IPS DF 6.9 (cell line): ENCODE data around the gene CENPX.
"Not testable (repeated sequence)": the region's sequence is repeated elsewhere in the genome, so short reads cannot be mapped to it uniquely, and the experiment has no call there.

Experiments used
- DNase-seq: peaks from one replicate; pipeline ENCODE4 v3.0.0-alpha.2; 2013; ENCODE audit warnings: low read depth, low spot score
- H3K27ac ChIP-seq: one replicate; pipeline ENCODE4 v1.5.1; 2013; ENCODE audit warnings: low read length, control low read depth
- H3K27me3 ChIP-seq: 2 replicates; pipeline ENCODE4 v1.6.1; 2013; ENCODE audit warnings: mild to moderate bottlenecking, low read length; ENCODE audit not compliant: control insufficient read depth, insufficient read depth
- H3K36me3 ChIP-seq: 2 replicates; pipeline ENCODE4 v1.6.1; 2013; ENCODE audit warnings: low read length; ENCODE audit not compliant: control insufficient read depth, insufficient read depth
- H3K4me1 ChIP-seq: 2 replicates; pipeline ENCODE4 v1.6.1; 2013; ENCODE audit warnings: low read length; ENCODE audit not compliant: control insufficient read depth, insufficient read depth
- H3K4me3 ChIP-seq: 2 replicates; pipeline ENCODE4 v1.5.1; 2013; ENCODE audit warnings: mild to moderate bottlenecking, low read length
- H3K9me3 ChIP-seq: 2 replicates; pipeline ENCODE4 v1.6.1; 2013; ENCODE audit warnings: low read length, inconsistent platforms; ENCODE audit not compliant: control insufficient read depth, insufficient read depth
- WGBS: extraction: QIAGEN DNeasy Blood & Tissue Kit; methylation state at CpG from one replicate; pipeline ENCODE4 v1.1.7; 2013; ENCODE audit warnings: mixed read lengths, missing lambda C conversion rate; ENCODE audit not compliant: insufficient read length, insufficient coverage; 5-methylcytosine and 5-hydroxymethylcytosine counted together

The CENPX gene

DNA sequence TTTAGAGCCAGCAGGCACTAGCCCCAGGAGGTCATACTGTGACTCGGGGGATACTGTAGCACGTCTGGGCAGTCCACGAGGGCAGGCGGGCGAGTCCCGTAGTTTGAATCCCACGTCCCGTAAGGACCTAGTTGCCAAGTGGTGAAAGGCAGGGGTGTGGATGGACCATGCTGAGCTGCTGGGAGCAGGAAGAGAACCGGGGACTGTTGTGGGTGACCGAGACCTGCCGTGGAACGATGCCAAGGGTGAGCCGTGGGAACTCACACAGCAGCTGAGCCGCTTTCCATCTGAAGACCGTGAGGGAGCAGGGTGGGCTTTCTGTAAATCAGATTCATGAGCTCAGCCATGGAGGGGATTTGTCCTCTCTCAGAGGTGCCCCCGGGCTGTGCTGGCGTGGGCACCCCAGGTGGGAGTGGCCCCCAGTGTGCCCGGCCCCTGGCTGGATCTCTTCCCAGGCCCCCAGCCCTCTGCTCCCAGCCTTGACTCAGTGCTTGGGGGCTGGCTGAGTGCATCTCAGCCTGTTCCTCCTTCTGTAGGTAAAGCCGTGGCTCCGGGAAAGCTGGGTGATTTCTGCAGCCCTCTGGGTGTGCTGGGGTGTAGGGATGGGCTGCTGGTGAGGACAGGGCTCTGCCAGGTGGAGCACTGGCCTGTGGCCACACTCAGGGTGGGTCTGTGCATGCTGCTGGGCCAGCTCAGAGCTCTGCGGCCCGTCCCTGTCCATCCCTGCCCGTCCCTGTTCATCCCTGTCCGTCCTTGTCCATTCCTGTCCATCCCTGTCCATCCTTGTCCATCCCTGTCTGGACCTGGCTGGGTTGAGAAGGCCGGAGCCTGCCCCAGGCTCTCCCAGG is 31.6 kb downstream of the CENPX start:
- H3K27ac ChIP-seq: no peak overlapping the region
- H3K9me3 ChIP-seq: no peaks in the 10 kb centered on the region
- DNase-seq: no peak
- H3K4me3 ChIP-seq: no peak overlapping the region
- peaks cover 7% of the 10 kb centered on the region; the same call in 1 of the 2 replicates for H3K36me3 ChIP-seq
- H3K27me3 ChIP-seq: no peaks in the 10 kb centered on the region
- H3K4me1 ChIP-seq: peaks cover 13% of the 10 kb centered on the region
- no CpG with 5 or more reads among the region's 25 CpGs for WGBS

DNA sequence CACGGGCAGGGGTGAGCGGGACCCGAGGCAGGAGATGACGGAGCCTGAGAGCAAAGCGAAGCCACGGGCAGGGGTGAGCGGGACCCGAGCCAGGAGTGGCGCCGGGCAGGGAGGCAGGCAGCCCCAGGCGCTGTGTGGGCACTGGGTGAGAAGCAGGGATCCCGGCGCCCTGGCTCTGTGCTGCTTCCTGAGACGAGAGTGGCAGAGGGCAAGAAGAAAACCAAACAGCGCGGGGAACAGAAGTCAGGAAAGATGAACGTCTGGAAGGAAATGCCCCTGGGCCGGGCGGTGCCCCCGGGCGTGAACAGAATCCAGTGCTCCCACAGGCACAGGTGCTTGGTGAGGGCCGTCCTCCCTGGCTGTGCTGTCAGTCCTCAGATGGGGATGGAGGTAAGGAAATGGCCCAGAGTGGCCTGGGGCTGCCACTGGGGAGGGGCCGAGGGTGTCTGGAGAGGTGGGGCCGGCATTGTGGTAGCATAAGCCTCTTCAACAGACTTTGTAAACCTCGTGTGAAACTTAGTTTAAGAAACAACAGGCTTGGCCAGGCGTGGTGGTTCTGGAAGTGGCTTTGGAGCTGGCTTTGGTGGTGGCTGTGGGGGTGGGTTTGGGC is 35.4 kb downstream of the CENPX start:
- Histone ChIP-seq H3K4me3 (no peak overlapping the region), H3K36me3 (peaks cover 24% of the 10 kb centered on the region), H3K9me3 (no peaks in the 10 kb centered on the region), H3K27me3 (no peaks in the 10 kb centered on the region), H3K4me1 (peaks cover 8% of the 10 kb centered on the region), H3K27ac (no peak overlapping the region)
- no CpG with 5 or more reads among the region's 26 CpGs for WGBS
- DNase-seq: no peak

DNA sequence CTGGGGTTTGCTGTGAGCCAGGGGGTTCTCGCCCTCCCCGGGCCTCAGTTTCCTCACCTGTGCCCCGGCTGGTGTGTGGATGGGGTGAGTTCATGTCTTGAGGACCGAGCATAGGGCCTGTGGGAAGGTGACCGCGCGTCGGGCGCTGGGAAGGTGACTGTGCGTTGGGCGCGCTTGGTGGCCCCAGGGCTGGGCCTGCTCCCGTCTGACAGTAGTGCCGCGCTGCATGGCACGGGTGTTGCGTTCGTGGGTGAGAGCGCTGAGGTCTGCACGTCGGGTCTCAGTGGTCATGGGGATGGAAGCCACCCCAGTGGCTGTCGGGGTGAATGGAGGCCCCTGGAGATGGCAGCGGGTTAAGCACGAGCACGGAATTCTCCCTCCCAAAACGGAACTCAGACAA is 36.1 kb downstream of the CENPX start:
- Histone ChIP-seq H3K4me1 (peaks cover 4% of the 10 kb centered on the region), H3K27me3 (no peaks in the 10 kb centered on the region), H3K36me3 (peaks cover 24% of the 10 kb centered on the region), H3K4me3 (no peak overlapping the region), H3K27ac (no peak overlapping the region), H3K9me3 (no peaks in the 10 kb centered on the region)
- no peak for DNase-seq
- no CpG with 5 or more reads among the region's 26 CpGs for WGBS

DNA sequence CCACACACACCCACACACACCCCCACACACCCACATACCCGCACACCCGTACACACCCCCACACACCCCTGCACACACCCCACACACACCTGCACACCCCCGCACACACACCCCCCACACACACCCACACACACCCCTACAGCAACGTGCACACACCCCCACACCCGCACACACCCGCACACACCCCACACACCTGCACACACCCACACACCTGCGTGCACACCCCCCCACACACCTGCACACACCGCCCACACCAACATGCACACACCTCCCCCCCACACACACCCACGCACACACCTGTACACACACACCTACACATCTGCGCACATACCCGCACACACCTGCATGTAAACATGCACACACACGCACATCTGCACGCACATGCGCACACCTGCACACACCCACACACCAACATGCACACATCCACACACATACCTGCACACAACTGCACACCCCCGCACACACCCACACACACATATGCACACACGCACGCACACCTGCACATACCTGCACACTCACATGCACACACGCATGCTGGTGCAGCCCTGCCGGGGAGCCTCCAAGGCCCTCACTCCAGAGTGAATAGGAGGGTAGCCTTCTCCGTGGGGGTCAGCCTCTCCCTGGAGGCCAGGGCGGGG is 37.8 kb downstream of the CENPX start:
- Histone ChIP-seq H3K4me1 (no peaks in the 10 kb centered on the region), H3K27ac (no peak overlapping the region), H3K36me3 (peaks cover 26% of the 10 kb centered on the region), H3K27me3 (no peaks in the 10 kb centered on the region), H3K9me3 (no peaks in the 10 kb centered on the region), H3K4me3 (no peak overlapping the region)
- no peak for DNase-seq
- WGBS: 100% methylated on average over 11 of the region's 21 CpGs

DNA sequence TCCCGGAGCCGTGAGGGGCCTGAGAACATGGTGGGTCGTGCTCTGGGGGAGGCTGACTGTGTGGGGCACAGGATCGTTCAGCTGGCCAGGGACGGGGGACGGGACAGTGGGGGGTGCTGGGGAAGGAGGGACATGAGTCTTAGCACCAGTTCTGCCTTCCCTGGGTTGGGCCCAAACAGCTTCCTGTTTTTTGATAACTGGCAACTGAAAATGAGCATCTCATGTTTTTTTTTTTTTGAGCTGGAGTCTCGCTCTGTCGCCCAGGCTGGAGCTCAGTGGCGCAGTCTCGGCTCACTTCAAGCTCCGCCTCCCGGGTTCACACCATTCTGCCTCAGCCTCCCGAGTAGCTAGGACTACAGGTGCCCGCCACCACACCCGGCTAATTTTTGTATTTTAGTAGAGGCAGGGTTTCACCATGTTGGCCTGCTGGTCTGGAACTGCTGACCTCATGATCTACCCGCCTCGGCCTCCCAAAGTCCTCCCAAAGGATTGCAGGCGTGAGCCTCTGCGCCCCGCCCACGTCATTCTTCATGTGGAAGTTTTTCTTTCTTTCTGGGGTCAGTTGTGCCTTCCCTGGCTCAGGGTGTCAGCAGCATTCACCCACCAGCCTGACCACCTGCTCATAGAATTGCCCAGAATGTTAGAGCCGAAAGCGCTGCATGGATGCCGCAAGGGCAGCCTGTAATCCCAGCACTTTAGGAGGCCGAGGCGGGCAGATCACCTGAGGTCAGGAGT is 38.9 kb downstream of the CENPX start:
- no peak for DNase-seq
- Histone ChIP-seq H3K27me3 (no peaks in the 10 kb centered on the region), H3K36me3 (peaks cover 24% of the 10 kb centered on the region), H3K4me3 (no peak overlapping the region; the same call in 1 of the 2 replicates), H3K9me3 (no peaks in the 10 kb centered on the region), H3K27ac (no peak overlapping the region), H3K4me1 (no peaks in the 10 kb centered on the region)
- WGBS: no CpG with 5 or more reads among the region's 26 CpGs

DNA sequence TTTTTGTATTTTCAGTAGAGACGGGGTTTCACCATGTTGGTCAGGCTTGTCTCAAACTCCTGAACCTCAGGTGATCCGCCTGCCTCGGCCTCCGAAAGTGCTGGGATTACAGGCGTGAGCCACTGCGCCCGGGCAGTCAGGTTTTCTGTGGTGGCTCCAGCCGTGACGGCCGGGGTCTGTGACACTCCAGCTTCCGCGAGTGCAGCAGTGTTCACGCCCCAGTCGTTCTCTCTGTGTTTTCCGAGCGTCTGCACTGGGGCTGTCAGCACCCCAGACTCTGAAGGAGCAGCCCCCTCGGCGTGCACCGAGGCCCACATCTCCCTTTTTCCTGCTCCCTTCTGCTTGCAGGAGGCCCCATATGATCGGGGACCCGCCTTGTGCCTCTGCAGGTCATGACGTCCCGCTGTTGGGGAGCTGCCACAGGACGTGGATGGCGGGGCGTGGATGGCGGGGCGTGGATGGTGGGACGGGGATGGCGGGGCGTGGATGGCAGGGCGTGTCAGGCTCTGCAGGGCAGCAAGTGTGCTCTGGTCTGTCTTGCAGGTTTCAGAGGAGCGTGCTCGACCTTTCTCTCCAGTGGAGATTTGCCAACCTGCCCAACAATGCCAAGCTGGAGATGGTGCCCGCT is 39.6 kb downstream of the CENPX start:
- Histone ChIP-seq H3K36me3 (peaks cover 24% of the 10 kb centered on the region), H3K4me3 (no peak overlapping the region; the same call in 1 of the 2 replicates), H3K4me1 (no peaks in the 10 kb centered on the region), H3K27ac (no peak overlapping the region), H3K9me3 (no peaks in the 10 kb centered on the region), H3K27me3 (no peaks in the 10 kb centered on the region)
- no peak for DNase-seq
- no CpG with 5 or more reads among the region's 35 CpGs for WGBS

DNA sequence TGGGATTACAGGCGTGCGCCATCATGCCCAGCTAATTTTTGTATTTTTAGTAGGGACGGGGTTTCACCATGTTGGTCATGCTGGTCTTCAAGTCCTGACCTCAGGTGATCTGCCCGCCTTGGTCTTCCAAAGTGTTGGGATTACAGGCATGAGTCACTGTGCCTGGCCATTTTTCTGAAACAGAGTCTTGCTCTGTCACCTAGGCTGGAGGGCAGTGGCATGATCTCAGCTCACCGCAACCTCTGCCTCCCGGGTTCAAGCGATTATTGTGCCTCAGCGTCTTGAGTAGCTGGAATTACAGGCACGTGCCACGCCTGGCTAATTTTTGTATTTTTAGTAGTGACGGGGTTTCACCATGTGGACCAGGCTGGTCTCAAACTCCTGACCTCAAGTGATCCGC is 41.2 kb downstream of the CENPX start:
- peaks cover 21% of the 10 kb centered on the region for H3K36me3 ChIP-seq
- no CpG with 5 or more reads among the region's 12 CpGs for WGBS
- H3K4me1 ChIP-seq, H3K27ac ChIP-seq, H3K4me3 ChIP-seq, DNase-seq, H3K27me3 ChIP-seq, H3K9me3 ChIP-seq: not testable (repeated sequence)

DNA sequence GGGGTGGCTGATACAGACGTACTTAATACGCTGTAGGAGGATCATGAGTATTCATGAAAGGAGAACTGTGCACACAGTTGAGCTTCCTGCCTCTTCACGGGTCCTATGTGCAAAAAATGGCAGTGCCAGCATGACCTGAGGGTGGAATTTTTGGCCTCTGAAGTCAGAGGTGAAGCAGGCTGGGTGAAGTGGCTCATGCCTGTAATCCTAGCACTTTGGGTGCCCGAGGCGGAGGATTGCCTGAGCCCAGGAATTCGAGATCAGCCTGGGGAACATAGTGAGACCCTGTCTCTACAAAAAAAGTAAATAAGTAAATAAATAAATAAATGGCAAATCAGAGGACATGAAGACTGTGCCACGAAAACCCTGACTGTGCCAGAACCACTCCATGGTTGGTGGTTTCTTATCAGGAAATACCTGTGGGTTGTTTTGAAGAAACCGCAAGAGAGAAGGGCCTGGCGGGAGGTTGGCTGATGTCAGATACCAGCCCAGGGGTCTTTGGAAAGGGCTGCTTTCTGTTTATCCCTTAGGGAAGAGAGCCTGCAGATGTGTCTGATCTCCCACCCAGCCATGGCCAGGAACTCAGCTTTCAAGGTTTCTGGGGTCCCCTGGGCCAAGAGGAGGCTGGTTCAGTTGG is 41.9 kb downstream of the CENPX start:
- Histone ChIP-seq H3K4me3 (no peak overlapping the region), H3K4me1 (no peaks in the 10 kb centered on the region), H3K27me3 (no peaks in the 10 kb centered on the region; the same call in 1 of the 2 replicates), H3K27ac (no peak overlapping the region), H3K9me3 (no peaks in the 10 kb centered on the region), H3K36me3 (peaks cover 21% of the 10 kb centered on the region)
- no CpG with 5 or more reads among the region's 9 CpGs for WGBS
- DNase-seq: no peak

DNA sequence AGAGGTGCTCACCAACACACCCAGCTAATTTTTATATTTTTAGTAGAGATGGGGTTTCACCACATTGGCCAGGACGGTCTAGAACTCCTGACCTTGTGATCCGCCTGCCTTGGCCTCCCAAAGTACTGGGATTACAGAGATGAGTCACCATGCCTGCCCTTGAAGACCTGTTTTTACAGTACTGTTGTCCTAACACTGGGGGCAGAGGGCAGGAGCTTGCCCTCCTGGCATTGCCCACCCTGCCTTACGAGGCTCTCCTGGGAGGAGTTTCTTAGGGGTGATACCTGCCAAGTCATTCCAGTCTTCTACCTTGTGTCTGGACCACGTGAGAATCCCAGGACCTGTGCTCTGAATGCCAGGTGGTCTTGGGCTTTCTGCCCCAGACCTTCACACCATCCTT is 42.6 kb downstream of the CENPX start:
- Histone ChIP-seq H3K27ac (no peak overlapping the region), H3K36me3 (peaks cover 16% of the 10 kb centered on the region), H3K27me3 (no peaks in the 10 kb centered on the region; the same call in 1 of the 2 replicates), H3K4me1 (no peaks in the 10 kb centered on the region), H3K9me3 (no peaks in the 10 kb centered on the region), H3K4me3 (no peak overlapping the region)
- DNase-seq: no peak
- WGBS: no CpG with 5 or more reads among the region's 4 CpGs
